Pancreas (tissue), 10 donors: ENCODE data around the gene REXO4. TPM values are rescaled to one million over a fixed set of nuclear protein-coding genes. Genes with fewer than 3 reads are reported as not detected.

Source experiments
- ATAC-seq, 4 donors: fragments of 200-7000 bp; cut with Tn5 transposase; one replicate each; pipeline versions ENCODE4 v1.8.0 to v1.9.1; 2020; ENCODE audit warnings: mild to moderate bottlenecking in 4 of 4, moderate library complexity in 4 of 4
- DNase-seq, 6 donors: peaks; one replicate each; pipeline ENCODE4 v3.0.0-alpha.2; 2020
- FAIRE-seq: peaks from 2 replicates; lab custom pipeline; 2012; peaks lifted over from hg19 to GRCh38; lab: Jason Lieb, UNC
- H3K27ac ChIP-seq, 4 donors: fragments of 200-600 bp; sonication (generic); 1 replicate in 3 of 4; 2 replicates in 1 of 4; pipeline versions ENCODE4 v1.5.0 to v1.8.0; 2020
- H3K27me3 ChIP-seq, 4 donors: fragments of 200-600 bp; one replicate each; pipeline ENCODE4 v1.8.0; 2021
- H3K36me3 ChIP-seq, 3 donors: fragments of 200-600 bp; sonication (generic) in 1 of 3; one replicate each; pipeline versions ENCODE4 v1.5.0 to v1.8.0; 2020 to 2021
- H3K4me1 ChIP-seq, 3 donors: fragments of 200-600 bp; one replicate each; pipeline ENCODE4 v1.8.0; 2021
- H3K4me3 ChIP-seq, 4 donors: fragments of 200-600 bp; sonication (generic) in 2 of 4; one replicate each; pipeline versions ENCODE4 v1.5.0 to v1.8.0; 2020 to 2021
- H3K9me3 ChIP-seq, 4 donors: fragments of 200-600 bp; one replicate each; pipeline ENCODE4 v1.8.0; 2021
- WGBS, 2 donors: extraction: QIAGEN DNeasy Blood & Tissue Kit; methylation state at CpG; one replicate each; pipeline ENCODE4 v1.1.7; 2013; 5-methylcytosine and 5-hydroxymethylcytosine counted together
- intact Hi-C, 3 donors: fragments of 100-400 bp; cut with DNase I; formaldehyde crosslinking; loops; one replicate each; pipeline versions ENCODE4 v1.11.1 to v1.14.2; 2022
- polyA plus RNA-seq, 2 donors: library from polyadenylated mRNA; stranded (reverse); fragments of 200-250 nt; gene quantifications; one replicate each; pipeline ENCODE4 v1.2.3, GENCODE V29; 2013
- total RNA-seq, 6 donors: library from RNA; stranded (reverse); fragmentation: NEBNext Ultra II Directional in 4 of 6; extraction: Animal tissue kit (Norgen Biotek cat#: 25700) in 4 of 6; gene quantifications; one replicate each; pipeline versions ENCODE4 v1.2.1 to v1.2.4, GENCODE V29; 2021 to 2023
- TF ChIP-seq, protein P1 (sequence below), 4 donors: fragments of 200-600 bp; sonication (generic) in 3 of 4; IDR thresholded peaks; one replicate each; pipeline versions ENCODE4 v1.5.0 to v1.8.0; 2021; ENCODE audit warnings: antibody characterized with exemption in 4 of 4
- donor health status: healthy with polysubstance abuse.
- donor health status: DM: no; HTN: no; CAD: no; lungs with moderate emphysema.
- donor health status: DM: no; HTN: no; CAD: no.
- donor health status: control.
- donor health status: control.
- donor health status: Bipolar disorder and iron deficiency.
- donor health status: DM: yes; HTN: yes; CAD: no.
- donor health status: DM: no; HTN: no; CAD: no.
- donor health status: DM: no; HTN: no; CAD: no.
- donor health status: DM: yes; HTN: yes; CAD: no.

REXO4 gene
- total and polyA plus RNA-seq, 8 donors: 10.0 to 16.3 (median 13.1) TPM

DNA sequence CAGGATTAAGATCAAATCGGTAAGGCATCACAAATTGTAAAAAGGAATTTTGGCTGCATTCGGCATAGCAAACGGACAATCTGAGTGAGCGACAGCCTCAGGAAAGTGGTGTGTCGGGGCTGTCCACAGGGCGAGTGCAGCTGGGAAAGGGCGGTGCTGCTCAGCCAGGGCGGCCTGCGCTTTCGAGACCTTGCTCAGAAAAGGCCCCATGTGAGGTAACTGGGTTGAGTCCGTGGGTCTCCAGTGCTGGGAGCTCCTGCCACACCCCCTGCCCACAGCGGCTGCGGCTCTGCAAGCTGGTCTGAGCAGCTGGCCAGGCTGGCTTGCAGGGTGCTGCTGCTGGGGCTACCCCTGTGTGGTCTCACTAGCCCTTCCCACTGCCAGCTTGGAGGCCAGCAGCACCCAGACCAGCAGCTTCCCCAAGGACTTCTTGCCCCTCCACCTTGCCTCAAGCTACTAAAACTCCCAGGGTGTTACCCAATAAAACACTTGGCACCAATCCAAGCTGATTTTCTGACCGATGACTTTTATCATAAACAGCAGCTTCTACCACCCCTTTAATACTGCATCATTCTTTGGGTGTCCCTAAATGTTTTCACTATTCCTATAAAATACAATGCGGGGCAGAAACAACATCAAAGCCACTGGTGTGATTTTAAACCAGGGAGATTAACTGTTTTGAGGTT lies 55.3 kb downstream of the REXO4 start:
- intact Hi-C loops: no loop called here
- H3K9me3 ChIP-seq: no peaks in the 10 kb centered on the region
- ATAC-seq (peak in 1 of 4 donors; percentile 5), FAIRE-seq (no peak), DNase-seq (peak in 2 of 6 donors; percentile 52 to 70)
- WGBS, 2 donors: 86 to 90% methylated on average over 15 of the region's 15 CpGs
- TF ChIP-seq, protein P1, sequence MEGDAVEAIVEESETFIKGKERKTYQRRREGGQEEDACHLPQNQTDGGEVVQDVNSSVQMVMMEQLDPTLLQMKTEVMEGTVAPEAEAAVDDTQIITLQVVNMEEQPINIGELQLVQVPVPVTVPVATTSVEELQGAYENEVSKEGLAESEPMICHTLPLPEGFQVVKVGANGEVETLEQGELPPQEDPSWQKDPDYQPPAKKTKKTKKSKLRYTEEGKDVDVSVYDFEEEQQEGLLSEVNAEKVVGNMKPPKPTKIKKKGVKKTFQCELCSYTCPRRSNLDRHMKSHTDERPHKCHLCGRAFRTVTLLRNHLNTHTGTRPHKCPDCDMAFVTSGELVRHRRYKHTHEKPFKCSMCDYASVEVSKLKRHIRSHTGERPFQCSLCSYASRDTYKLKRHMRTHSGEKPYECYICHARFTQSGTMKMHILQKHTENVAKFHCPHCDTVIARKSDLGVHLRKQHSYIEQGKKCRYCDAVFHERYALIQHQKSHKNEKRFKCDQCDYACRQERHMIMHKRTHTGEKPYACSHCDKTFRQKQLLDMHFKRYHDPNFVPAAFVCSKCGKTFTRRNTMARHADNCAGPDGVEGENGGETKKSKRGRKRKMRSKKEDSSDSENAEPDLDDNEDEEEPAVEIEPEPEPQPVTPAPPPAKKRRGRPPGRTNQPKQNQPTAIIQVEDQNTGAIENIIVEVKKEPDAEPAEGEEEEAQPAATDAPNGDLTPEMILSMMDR (IDR thresholded peaks at IDR 0.05): no peak
- H3K27me3 ChIP-seq: no peaks in the 10 kb centered on the region
- peaks cover 2 to 6% (median 4%) of the 10 kb centered on the region in 3 donors for H3K4me1 ChIP-seq
- peaks cover 3 to 56% (median 41%) of the 10 kb centered on the region in 3 donors for H3K36me3 ChIP-seq
- H3K4me3 ChIP-seq: no peak overlapping the region
- H3K27ac ChIP-seq: no peak overlapping the region

DNA sequence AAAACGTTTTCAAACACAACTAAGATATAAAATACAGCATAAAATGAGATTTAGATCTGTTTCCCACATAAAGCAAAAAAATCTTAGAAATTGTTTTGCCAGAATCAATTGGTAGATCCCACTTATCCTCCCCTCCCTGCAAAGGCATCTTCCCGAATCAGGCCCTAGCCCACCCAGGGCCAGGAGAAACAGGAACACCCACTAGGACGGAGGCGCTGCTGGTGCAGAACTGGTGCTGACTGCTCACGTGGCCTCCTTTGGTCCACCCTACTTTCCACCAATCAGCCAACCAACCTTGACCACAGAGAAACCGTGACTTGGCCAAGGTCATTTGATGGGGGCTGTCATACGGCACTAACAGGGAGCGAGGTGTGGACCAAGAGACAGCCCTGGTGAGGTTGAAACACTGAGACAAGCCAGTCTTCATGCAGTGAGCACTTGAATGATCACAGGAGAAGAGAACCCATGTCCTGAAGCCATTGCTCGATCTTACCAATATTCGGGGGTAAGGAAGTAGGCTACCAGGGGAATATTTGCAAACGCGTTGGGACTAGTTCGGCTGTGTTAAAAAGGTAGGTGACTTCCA lies 56.2 kb downstream of the REXO4 start:
- intact Hi-C loops: no loop called here
- no peak overlapping the region for H3K4me3 ChIP-seq
- no peaks in the 10 kb centered on the region for H3K9me3 ChIP-seq
- TF ChIP-seq, protein P1 (IDR thresholded peaks at IDR 0.05): no peak
- peaks cover 3 to 47% (median 35%) of the 10 kb centered on the region in 3 donors for H3K36me3 ChIP-seq
- FAIRE-seq (no peak), DNase-seq (peak in 1 of 6 donors; percentile 20), ATAC-seq (no peak)
- peaks cover 0 to 13% (median 9%) of the 10 kb centered on the region in 3 donors for H3K4me1 ChIP-seq
- 58 to 62% methylated on average over 13 of the region's 13 CpGs for WGBS, 2 donors
- no peaks in the 10 kb centered on the region for H3K27me3 ChIP-seq
- no peak overlapping the region for H3K27ac ChIP-seq

DNA sequence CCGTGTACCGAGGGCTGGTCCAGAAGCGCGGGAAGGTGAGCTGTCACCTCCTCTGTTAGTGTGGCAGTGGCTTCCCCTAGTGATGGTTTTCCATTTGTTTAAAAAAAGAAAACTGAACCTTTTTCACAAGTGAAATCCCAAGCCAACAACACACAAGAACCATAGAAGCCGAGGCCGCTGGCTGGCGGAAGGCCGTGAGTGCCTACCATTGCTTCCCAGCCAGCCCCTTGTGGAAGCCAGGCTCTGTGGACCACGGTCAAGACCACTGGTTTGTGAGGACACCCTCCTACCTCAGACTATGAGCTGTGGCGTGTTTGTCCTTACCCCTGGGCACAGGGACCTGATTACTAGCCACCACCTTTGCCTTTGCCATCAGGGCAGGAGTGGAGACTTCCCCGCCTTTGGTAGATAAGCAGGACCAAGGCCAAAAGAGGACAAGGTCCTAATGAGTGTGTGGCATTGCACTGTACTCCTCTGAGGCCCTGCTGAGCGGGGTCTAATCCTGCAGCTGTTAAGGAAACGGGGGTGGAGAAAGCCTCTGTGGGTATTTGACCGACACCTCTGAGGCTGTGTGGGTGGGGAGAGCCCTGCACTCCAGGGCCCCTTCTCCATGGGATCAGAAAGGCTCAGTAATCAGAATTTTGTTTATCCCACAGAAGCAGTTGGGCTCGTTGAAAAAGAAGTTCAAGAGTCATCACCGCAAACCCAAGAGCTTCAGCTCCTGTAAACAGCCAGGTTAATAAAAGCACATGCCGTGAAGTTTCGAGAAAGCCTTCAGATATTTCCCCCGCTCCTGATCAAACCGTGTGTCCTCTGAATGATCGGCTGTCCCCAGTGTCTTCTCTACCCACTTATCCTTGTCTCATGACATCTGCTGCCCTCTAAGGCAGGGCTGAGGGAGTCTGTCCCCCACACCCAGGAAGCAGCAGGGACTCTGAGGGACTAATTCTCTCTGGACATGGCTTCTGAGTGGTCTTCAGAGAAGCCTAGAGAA lies 57.1 kb downstream of the REXO4 start:
- no peaks in the 10 kb centered on the region for H3K9me3 ChIP-seq
- no peaks in the 10 kb centered on the region for H3K27me3 ChIP-seq
- DNase-seq: peak in 1 of 6 donors; percentile 45
- no peak overlapping the region for H3K4me3 ChIP-seq
- FAIRE-seq: no peak
- ATAC-seq: no peak
- H3K36me3 ChIP-seq: peaks cover 3 to 38% (median 26%) of the 10 kb centered on the region in 3 donors
- TF ChIP-seq, protein P1 (IDR thresholded peaks at IDR 0.05): no peak
- H3K4me1 ChIP-seq: peaks cover under 1 to 13% (median 10%) of the 10 kb centered on the region in 3 donors
- intact Hi-C loops: no loop called here
- no peak overlapping the region for H3K27ac ChIP-seq
- WGBS, 2 donors: 74% methylated on average over 21 of the region's 21 CpGs

GRCh38 chr9:133359399-133360175 lies 58.2 kb downstream of the REXO4 start:
- H3K27me3 ChIP-seq: no peaks in the 10 kb centered on the region
- H3K9me3 ChIP-seq: no peaks in the 10 kb centered on the region
- H3K4me1 ChIP-seq: peaks cover 7 to 17% (median 17%) of the 10 kb centered on the region in 3 donors
- ATAC-seq (peak in 2 of 4 donors; percentile 14 to 22), FAIRE-seq (no peak), DNase-seq (peak in 2 of 6 donors; percentile 42 to 62)
- H3K36me3 ChIP-seq: peaks cover 3 to 29% (median 17%) of the 10 kb centered on the region in 3 donors
- intact Hi-C loops: loop anchor here in 1 of 3 donors (10.0 kb wide), 1 partner anchor 315 kb away; no protein-coding TSS in a partner anchor
- no peak overlapping the region for H3K27ac ChIP-seq
- 42 to 49% methylated on average over 20 of the region's 20 CpGs for WGBS, 2 donors
- H3K4me3 ChIP-seq: no peak overlapping the region
- TF ChIP-seq, protein P1 (IDR thresholded peaks at IDR 0.05): peak in 1 of 4 donors; percentile 10
